ENCODE measurements around the gene IZUMO4. TPM values are rescaled to one million over a fixed set of nuclear protein-coding genes. Genes with fewer than 3 reads are reported as not detected.
A peak's percentile ranks its signal among the peaks of the same experiment; 100 is the strongest.

The IZUMO4 gene
- total and polyA plus RNA-seq, 10 of the 15 experiments (the other 5 are each of a cell fraction or from before 2014, with no cell fraction given): 0.53 to 27.1 (median 7.5) TPM

- H2AFZ ChIP-seq (ENCODE audit: control insufficient read depth, low read depth, low read length): no peak overlapping the region
- FAIRE-seq (no peak), ATAC-seq (no peak), DNase-seq (ENCODE audit: low read depth, low spot score) (no peak)
- SMC1A ChIA-PET (ENCODE audit: uncharacterized antibody, unreplicated experiment): interaction anchor here (1.0 kb wide), 1 partner anchor 42 kb away, joined by 3 read pairs; no protein-coding TSS in a partner anchor
- H3K9me3 ChIP-seq (replicated peaks; ENCODE audit: control insufficient read depth, insufficient read depth, low read length): no peaks in the 10 kb centered on the region
- POLR2A ChIA-PET: interaction anchor here (0.9 kb wide), 1 partner anchor 57 kb away, joined by 3 read pairs; no protein-coding TSS in a partner anchor
- peaks cover 2% of the 10 kb centered on the region; the same call in 1 of the 2 replicates for H3K4me1 ChIP-seq (ENCODE audit: control insufficient read depth, insufficient read depth, low read length)
- no peaks in the 10 kb centered on the region for H3K27me3 ChIP-seq (replicated peaks in 1 of 2; ENCODE audit: control insufficient read depth in 2 of 2, insufficient read depth in 2 of 2, low read length in 1 of 2)
- intact Hi-C loops (cut with micrococcal nuclease; ENCODE audit: unreplicated experiment): loop anchor here (10.0 kb wide), 3 partner anchors 136 to 194 kb away; partner anchors contain the start of genes ADAT3, PLEKHJ1, SCAMP4 and SF3A2
- BruUV-seq (replicated peaks): no TSS peak
- in situ Hi-C loops (cut with MboI): no loop called here
- H3K79me2 ChIP-seq (ENCODE audit: control insufficient read depth, insufficient read depth, low read length): peaks cover 29% of the 10 kb centered on the region
- no peak overlapping the region for H3K4me3 ChIP-seq
- 62% methylated on average over 13 of the region's 16 CpGs for WGBS (ENCODE audit: insufficient coverage, insufficient replicate concordance, low lambda C conversion rate, missing lambda C conversion rate)
- RAD21 ChIA-PET (ENCODE audit: unreplicated experiment): no interaction called here
- no peaks in the 10 kb centered on the region for H4K20me1 ChIP-seq (ENCODE audit: control insufficient read depth, insufficient read depth)
- no peak overlapping the region for H3K4me2 ChIP-seq (ENCODE audit: control insufficient read depth, insufficient read depth)
- no peak overlapping the region for H3K27ac ChIP-seq (ENCODE audit: control insufficient read depth, insufficient read depth)
- TF ChIP-seq NBN (IDR thresholded peaks at IDR 0.05): no peak
- TF ChIP-seq ELK1 (IDR thresholded peaks at IDR 0.05; ENCODE audit: low read depth, low read length): no peak
- TF ChIP-seq POLR2A (IDR thresholded peaks at IDR 0.05; ENCODE audit: low read depth, low read length): peak; percentile 15; the same call in 1 of the 2 replicates
- CTCF ChIA-PET: no interaction called here
- no peak overlapping the region for H3K9ac ChIP-seq (ENCODE audit: control insufficient read depth, insufficient read depth, low read length)
- peaks cover 18 to 31% of the 10 kb centered on the region in 2 experiments; a peak in 3 of 4 replicates for H3K36me3 ChIP-seq (ENCODE audit: control insufficient read depth in 2 of 2, insufficient read depth in 2 of 2, low read length in 1 of 2)
Observed at GRCh38 chr19:2099054-2099501, 2.4 kb downstream of the IZUMO4 start.

GRCh38 chr19:2099937-2100718 is 3.4 kb downstream of the IZUMO4 start:
- H3K79me2 ChIP-seq (ENCODE audit: control insufficient read depth, insufficient read depth, low read length): peaks cover 20% of the 10 kb centered on the region
- ATAC-seq (no peak), FAIRE-seq (no peak), DNase-seq (ENCODE audit: low read depth, low spot score) (no peak)
- no peak overlapping the region for H3K4me2 ChIP-seq (ENCODE audit: control insufficient read depth, insufficient read depth)
- intact Hi-C loops (cut with micrococcal nuclease; ENCODE audit: unreplicated experiment) (loop anchor here (10.0 kb wide), 3 partner anchors 135 to 195 kb away; partner anchors contain the start of genes ADAT3, PLEKHJ1, SCAMP4 and SF3A2), in situ Hi-C loops (cut with MboI) (no loop called here)
- no peak overlapping the region for H3K4me3 ChIP-seq
- ChIA-PET SMC1A (ENCODE audit: uncharacterized antibody, unreplicated experiment) (no interaction called here), POLR2A (no interaction called here), RAD21 (ENCODE audit: unreplicated experiment) (no interaction called here), CTCF (no interaction called here)
- no peak for TF ChIP-seq HDAC2 (IDR thresholded peaks at IDR 0.05)
- peak; percentile 21; the same call in 1 of the 2 replicates for TF ChIP-seq ATF2 (IDR thresholded peaks at IDR 0.05; ENCODE audit: low read length)
- no peak for TF ChIP-seq SMC3 (IDR thresholded peaks at IDR 0.05; ENCODE audit: borderline replicate concordance, low read length)
- TF ChIP-seq POLR2AphosphoS5 (IDR thresholded peaks at IDR 0.05; ENCODE audit: low read length): peak; percentile 62
- TF ChIP-seq POLR2A (IDR thresholded peaks at IDR 0.05; ENCODE audit: low read depth, low read length): peak; percentile 65
- H3K4me1 ChIP-seq (ENCODE audit: control insufficient read depth, insufficient read depth, low read length): peaks cover 2% of the 10 kb centered on the region; the same call in 1 of the 2 replicates
- H3K36me3 ChIP-seq (ENCODE audit: control insufficient read depth in 2 of 2, insufficient read depth in 2 of 2, low read length in 1 of 2): peaks cover 22 to 34% of the 10 kb centered on the region in 2 experiments; a peak in 3 of 4 replicates
- 95% methylated on average over 39 of the region's 39 CpGs for WGBS (ENCODE audit: insufficient coverage, insufficient replicate concordance, low lambda C conversion rate, missing lambda C conversion rate)
- no peak overlapping the region for H3K9ac ChIP-seq (ENCODE audit: control insufficient read depth, insufficient read depth, low read length)
- H2AFZ ChIP-seq (ENCODE audit: control insufficient read depth, low read depth, low read length): no peak overlapping the region
- no peaks in the 10 kb centered on the region for H3K9me3 ChIP-seq (replicated peaks; ENCODE audit: control insufficient read depth, insufficient read depth, low read length)
- H3K27ac ChIP-seq (ENCODE audit: control insufficient read depth, insufficient read depth): no peak overlapping the region
- no peaks in the 10 kb centered on the region for H3K27me3 ChIP-seq (replicated peaks in 1 of 2; ENCODE audit: control insufficient read depth in 2 of 2, insufficient read depth in 2 of 2, low read length in 1 of 2)
- BruUV-seq (replicated peaks): no TSS peak
- no peaks in the 10 kb centered on the region for H4K20me1 ChIP-seq (ENCODE audit: control insufficient read depth, insufficient read depth)

Data from GM12878 (cell line).